G401 (cell line): ENCODE data around the gene SH3PXD2A. TPM values are rescaled to one million over a fixed set of nuclear protein-coding genes. Genes with fewer than 3 reads are reported as not detected.
A peak's percentile ranks its signal among the peaks of the same experiment; 100 is the strongest.

Source experiments
- DNase-seq: peaks from one replicate; pipeline ENCODE4 v3.0.0-alpha.2; 2015; ENCODE audit warnings: low spot score
- in situ Hi-C: cut with HindIII; loops from 2 replicates; pipeline ENCODE4 v1.10.0; 2016; ENCODE audit warnings: low sequenced_read_pairs, mixed read lengths
- total RNA-seq: library from RNA; depleted of rRNA; stranded (reverse); fragments of >200 nt; shearing (Covaris generic); gene quantifications from 2 replicates; pipeline ENCODE4 v1.2.3, GENCODE V29; 2014

The SH3PXD2A gene
- total RNA-seq, 1 experiment from 2014 or later: 19.1 TPM

- DNase-seq: no peak
- in situ Hi-C loops: no loop called here
These were observed 168.2 kb downstream of the SH3PXD2A start for GRCh38 chr10:103687172-103687571.

- in situ Hi-C loops: no loop called here
- peak; percentile 85 for DNase-seq
These were observed 169.3 kb downstream of the SH3PXD2A start for GRCh38 chr10:103685880-103686669.

GRCh38 chr10:103683851-103684250, 171.5 kb downstream of the SH3PXD2A start:
- in situ Hi-C loops: no loop called here
- no peak for DNase-seq

GRCh38 chr10:103682631-103683030, 172.7 kb downstream of the SH3PXD2A start:
- DNase-seq: no peak

GRCh38 chr10:103681617-103682399, 173.6 kb downstream of the SH3PXD2A start:
- no peak for DNase-seq
- in situ Hi-C loops: no loop called here

More at GRCh38 chr10:103682631-103683030, 172.7 kb downstream of the SH3PXD2A start:
- in situ Hi-C loops: no loop called here

GRCh38 chr10:103680869-103681236, 174.5 kb downstream of the SH3PXD2A start:
- DNase-seq: no peak
- in situ Hi-C loops: no loop called here

- in situ Hi-C loops: no loop called here
- no peak for DNase-seq
These were observed 176.1 kb downstream of the SH3PXD2A start for GRCh38 chr10:103679096-103679790.

- DNase-seq: no peak
- in situ Hi-C loops: no loop called here
These were observed 177.2 kb downstream of the SH3PXD2A start for GRCh38 chr10:103678178-103678526.

GRCh38 chr10:103677486-103678177, 177.7 kb downstream of the SH3PXD2A start:
- in situ Hi-C loops: no loop called here
- no peak for DNase-seq

- DNase-seq: no peak
- in situ Hi-C loops: no loop called here
These were observed 178.4 kb downstream of the SH3PXD2A start for GRCh38 chr10:103676851-103677417.

GRCh38 chr10:103676058-103676785, 179.2 kb downstream of the SH3PXD2A start:
- in situ Hi-C loops: no loop called here
- no peak for DNase-seq

- DNase-seq: no peak
- in situ Hi-C loops: no loop called here
These were observed 181.8 kb downstream of the SH3PXD2A start for GRCh38 chr10:103673606-103674005.

GRCh38 chr10:103672345-103672744, 183.0 kb downstream of the SH3PXD2A start:
- in situ Hi-C loops: no loop called here
- DNase-seq: no peak

- no peak for DNase-seq
- in situ Hi-C loops: no loop called here
These were observed 184.1 kb downstream of the SH3PXD2A start for GRCh38 chr10:103671126-103671895.

GRCh38 chr10:103669944-103670343, 185.4 kb downstream of the SH3PXD2A start:
- in situ Hi-C loops: no loop called here
- no peak for DNase-seq

- in situ Hi-C loops: no loop called here
These were observed 186.0 kb downstream of the SH3PXD2A start for GRCh38 chr10:103669243-103669929.

More at GRCh38 chr10:103669243-103669929, 186.0 kb downstream of the SH3PXD2A start:
- no peak for DNase-seq
